ENCODE measurements around the gene TNIP2.

DNA sequence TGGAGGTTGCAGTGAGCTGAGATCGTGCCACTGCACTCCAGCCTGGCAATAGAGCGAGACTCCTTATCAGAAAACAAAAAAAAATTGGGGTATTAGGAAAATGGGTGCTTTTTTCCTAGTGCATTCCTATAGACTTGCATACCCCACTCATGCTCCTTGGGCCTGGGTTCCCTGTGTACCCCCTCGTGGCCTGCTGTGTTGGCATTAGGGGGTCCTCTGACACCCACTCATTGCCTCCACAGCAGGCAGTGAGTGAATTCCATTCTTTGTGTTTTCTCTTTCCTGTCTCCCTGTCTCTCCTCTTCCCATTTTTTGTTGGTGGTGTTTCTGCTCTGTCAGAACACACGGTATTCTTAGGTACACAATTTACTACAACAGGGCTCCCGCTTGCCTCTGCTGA lies 42.8 kb downstream of the TNIP2 start:
- no peak for TF ChIP-seq CTCF (IDR thresholded peaks at IDR 0.05)
- no peak for TF ChIP-seq POLR2A (IDR thresholded peaks at IDR 0.05)
- TF ChIP-seq POLR2AphosphoS5 (IDR thresholded peaks at IDR 0.05): no peak
- no peak for TF ChIP-seq EP300 (IDR thresholded peaks at IDR 0.05)

Data from upper lobe of left lung (tissue), 4 donors.